GM20431 (cell line): ENCODE results near the gene OSGEPL1.
"Not testable (repeated sequence)": the region's sequence is repeated elsewhere in the genome, so short reads cannot be mapped to it uniquely, and the experiment has no call there.

ENCODE experiments used
- in situ Hi-C: fragments of 300-500 bp; cut with MseI, MboI; formaldehyde crosslinking; loops from one replicate; pipeline ENCODE4 v1.15.0; 2020; ENCODE audit warnings: low sequenced_read_pairs; ENCODE audit not compliant: unreplicated experiment

The OSGEPL1 gene

DNA sequence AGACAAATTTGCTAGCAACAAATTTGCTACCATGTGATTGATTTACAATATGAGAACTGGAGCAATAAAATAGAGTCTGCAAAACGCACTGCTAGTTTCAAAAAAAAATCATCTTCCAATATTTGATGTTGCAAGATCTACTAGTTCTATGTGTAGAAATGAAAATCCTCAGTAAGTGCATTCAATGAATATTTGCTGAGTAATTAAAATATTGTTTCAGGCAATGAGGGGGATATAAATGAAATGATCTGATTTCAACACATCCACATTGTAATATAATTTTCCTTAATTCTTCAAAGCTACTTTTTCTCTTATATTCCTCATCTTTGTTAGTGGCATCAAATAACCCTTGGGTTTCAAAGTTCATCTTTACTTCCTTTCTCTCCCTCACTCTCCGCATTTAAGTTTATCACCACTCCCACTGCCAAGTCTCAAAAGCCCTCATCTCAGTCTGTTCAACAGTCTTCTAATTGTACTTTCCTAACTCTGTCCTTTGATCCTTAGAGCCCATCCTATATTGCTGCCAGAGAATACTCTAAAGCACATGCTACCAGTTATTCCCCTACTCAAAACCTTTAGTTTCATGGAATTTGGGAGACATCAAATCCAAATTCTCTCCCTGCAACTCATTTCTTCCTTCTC is 6.2 kb downstream of the OSGEPL1 start:
- in situ Hi-C loops = no loop called here

DNA sequence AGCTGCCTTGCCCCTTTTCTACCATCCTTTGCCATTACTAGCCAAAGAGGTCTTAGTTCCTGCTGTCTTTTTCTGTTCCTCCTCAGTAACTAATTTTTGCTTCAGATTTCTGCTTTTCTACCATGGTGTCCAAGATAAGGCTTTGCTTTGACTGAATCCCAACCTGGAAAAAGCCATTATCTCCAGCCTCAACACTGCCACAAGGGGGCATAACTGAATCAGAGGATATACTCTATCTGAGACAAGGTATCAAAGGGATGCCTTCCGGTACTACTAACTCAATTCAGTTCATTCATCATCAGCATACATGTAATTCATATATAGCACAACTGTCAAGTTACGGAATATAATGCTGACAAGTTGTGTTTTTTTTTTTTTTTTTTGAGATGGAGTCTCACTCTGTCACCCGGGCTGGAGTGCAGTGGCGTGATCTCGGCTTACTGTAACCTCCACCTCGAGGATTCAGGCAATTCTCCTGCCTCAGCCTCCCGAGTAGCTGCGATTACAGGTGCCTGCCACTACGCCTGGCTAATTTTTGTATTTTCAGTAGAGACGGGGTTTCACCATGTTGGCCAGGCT is 11.4 kb downstream of the OSGEPL1 start:
- in situ Hi-C loops = no loop called here

DNA sequence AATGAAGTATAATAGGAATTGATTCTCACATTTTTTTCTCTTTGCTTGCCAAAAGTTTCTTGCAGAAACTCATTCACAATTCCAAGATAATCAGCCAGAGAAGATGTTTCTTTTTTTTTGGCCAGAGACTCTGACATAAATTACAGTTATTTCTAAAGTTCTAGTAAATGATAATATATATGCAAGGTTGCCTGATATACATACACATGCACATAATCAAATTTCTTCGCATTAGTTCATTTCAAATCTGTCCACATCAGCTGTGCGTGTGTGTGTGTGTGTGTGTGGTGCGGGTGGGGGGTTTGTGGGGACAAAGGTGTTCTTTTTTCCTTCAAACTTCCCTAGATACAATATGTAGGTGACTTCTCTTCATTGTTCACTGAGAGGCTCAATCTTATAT is 33.2 kb downstream of the OSGEPL1 start:
- in situ Hi-C loops = no loop called here

DNA sequence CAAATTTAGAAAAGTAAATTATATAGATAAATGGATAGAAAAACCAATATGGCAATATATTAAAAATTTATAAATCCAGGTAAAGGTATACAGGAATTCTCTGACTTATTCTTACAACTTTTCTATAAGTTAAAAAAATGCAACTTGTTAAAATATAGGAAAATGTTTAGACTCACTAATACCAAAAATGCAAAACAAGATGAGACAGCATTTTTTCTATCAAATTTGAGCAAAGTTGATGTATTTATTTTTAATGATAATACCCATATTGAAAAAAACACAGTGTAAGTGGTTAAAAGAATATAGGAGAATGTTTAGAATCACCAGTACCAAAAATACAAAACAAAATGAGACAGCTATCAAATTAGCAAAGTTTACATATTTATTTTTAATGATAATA is 35.7 kb downstream of the OSGEPL1 start:
- in situ Hi-C loops = no loop called here

DNA sequence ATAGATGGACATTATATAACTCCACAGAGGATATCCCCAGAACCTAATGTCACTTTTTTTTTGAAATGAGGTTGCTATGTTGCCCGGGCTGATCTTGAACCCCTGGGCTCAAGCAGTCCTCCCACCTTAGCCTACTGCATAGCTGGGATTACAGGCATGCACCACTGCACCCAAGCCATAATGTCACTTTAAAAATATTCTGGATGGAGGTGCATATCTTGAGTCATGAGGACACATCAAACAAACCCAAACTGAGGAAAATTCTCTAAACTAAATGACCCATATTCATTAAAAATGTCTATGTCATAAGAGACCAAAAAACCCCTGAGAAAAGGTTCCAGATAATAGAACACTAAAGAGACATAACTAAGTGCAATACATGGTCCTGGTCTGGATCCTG is 36.3 kb downstream of the OSGEPL1 start:
- in situ Hi-C loops = no loop called here

GRCh38 chr2:189723192-189723591 is 39.4 kb downstream of the OSGEPL1 start:
- in situ Hi-C loops = no loop called here

GRCh38 chr2:189719571-189719970 is 43.0 kb downstream of the OSGEPL1 start:
- in situ Hi-C loops = no loop called here

DNA sequence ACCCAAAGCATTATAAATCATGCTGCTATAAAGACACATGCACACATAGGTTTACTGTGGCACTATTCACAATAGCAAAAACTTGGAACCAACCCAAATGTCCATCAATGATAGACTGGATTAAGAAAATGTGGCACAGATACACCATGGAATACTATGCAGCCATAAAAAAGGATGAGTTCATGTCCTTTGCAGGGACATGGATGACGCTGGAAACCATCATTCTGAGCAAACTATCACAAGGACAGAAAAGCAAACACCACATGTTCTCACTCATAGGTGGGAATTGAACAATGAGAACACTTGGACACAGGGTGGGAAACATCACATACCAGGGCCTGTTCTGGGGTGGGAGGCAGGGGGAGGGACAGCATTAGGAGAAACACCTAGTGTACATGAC is 45.0 kb downstream of the OSGEPL1 start:
- in situ Hi-C loops = not testable (repeated sequence)

DNA sequence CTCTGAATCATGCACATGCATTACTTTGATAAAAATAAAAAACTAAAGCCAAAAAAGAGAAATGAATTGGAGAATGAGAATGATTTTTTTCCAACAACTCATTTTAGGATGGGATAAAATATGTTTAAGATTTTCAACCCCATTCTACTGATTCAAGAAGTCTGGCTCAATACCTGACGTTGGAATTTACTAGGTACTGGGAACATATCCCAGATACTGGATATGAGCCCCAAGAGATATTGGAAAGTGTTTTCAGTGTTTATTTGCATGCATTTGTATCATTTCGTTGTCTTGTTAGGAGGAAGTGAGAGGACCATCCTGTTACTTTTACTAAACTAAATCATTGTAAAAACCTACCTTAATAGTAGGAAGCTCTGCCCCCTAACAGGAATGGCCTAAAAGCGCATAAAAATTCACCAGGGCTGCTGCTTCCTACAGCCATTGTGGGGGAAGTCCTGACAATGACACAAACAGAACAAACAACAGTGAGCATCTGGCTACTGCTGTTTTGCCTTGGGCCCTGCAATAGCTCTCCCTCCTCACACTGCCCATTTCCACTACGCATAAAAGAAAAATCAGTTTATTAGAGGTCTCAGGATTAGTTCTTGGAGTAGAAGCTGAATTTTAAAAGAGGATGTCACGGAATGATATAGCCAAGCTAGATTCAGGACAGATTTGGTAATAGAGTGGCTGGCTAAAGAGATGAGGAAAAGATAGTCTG is 52.9 kb downstream of the OSGEPL1 start:
- in situ Hi-C loops = no loop called here

GRCh38 chr2:189702071-189702470 is 60.5 kb downstream of the OSGEPL1 start:
- in situ Hi-C loops = no loop called here

DNA sequence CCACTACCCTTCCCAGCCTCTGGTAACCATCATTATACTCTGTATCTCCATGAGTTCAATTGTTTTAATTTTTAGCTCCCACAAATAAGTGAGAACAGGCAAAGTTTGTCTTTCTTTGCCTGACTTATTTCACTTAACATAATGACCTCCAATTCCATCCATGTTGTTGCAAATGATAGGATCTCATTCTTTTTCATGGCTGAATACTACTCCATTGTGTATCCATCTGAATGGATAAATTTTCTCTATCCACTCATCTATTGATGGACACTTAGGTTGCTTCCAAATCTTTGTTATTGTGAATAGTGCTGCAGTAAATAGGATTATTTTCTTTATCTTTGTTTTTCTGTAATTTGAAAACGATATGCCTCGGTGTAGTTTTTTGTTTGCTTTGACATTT is 61.9 kb downstream of the OSGEPL1 start:
- in situ Hi-C loops = no loop called here

DNA sequence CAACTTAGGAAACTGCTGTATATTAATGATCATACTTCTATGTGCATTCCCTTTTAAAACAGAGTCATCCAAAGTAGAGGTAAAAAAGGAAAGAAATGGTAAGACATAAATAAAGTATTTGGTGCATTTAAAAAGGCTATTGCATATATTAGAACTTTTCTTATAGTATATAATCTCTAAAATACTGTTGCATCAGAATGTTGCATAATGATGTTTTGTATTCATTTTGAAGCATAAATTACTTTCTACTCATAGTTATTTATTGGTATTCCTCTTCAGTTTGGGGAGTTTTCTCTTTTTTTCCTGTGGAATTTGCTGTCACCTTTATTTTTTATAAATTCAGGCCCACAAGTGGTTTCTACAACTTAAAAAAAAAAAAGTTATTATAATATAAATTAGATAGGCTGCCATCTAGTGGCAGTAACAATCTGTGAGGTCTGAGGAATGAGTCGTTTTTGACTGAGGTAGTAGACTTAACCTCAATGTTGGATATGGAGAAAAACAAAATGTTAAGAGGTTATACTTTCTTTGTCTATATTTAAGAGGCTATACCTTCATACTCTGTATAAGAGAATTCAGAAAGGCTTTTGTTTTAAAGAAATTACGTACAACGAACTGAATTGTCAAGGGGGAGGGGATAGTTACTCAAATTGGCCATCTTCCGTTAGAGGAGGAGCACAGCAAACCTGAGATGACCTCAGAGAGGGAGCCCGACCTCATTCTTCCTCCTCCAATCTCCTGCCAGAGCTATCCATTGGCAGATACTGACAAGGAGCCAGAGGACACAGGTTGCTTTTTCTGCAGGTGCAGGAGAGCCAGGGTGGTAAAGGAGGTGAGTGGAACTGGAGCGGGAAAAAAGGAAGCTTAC is 64.3 kb downstream of the OSGEPL1 start:
- in situ Hi-C loops = no loop called here
